HUES48 (cell line): ENCODE measurements around the gene SOX1.
A peak's percentile ranks its signal among the peaks of the same experiment; 100 is the strongest.

ENCODE experiments used
- H3K27ac ChIP-seq: one replicate; pipeline ENCODE4 v1.7.0; 2013; ENCODE audit warnings: low read depth, low read length, inconsistent platforms
- H3K27me3 ChIP-seq: 2 replicates; pipeline ENCODE4 v1.6.1; 2013; ENCODE audit warnings: mild to moderate bottlenecking, low read length; ENCODE audit not compliant: control insufficient read depth, insufficient read depth
- H3K36me3 ChIP-seq: 2 replicates; pipeline ENCODE4 v1.6.1; 2013; ENCODE audit warnings: low read length; ENCODE audit not compliant: control insufficient read depth, insufficient read depth
- H3K4me1 ChIP-seq: 2 replicates; pipeline ENCODE4 v1.6.1; 2013; ENCODE audit warnings: mild to moderate bottlenecking, low read length; ENCODE audit not compliant: control insufficient read depth, insufficient read depth
- H3K4me3 ChIP-seq: 2 replicates; pipeline ENCODE4 v1.5.1; 2013; ENCODE audit warnings: mild to moderate bottlenecking, low read depth, low read length
- H3K9ac ChIP-seq: 2 replicates; pipeline ENCODE4 v1.6.1; 2013; ENCODE audit warnings: mild to moderate bottlenecking, low read depth, low read length, moderate library complexity
- H3K9me3 ChIP-seq: 2 replicates; pipeline ENCODE4 v1.6.1; 2013; ENCODE audit warnings: low read length; ENCODE audit not compliant: control insufficient read depth, insufficient read depth

Gene SOX1

DNA sequence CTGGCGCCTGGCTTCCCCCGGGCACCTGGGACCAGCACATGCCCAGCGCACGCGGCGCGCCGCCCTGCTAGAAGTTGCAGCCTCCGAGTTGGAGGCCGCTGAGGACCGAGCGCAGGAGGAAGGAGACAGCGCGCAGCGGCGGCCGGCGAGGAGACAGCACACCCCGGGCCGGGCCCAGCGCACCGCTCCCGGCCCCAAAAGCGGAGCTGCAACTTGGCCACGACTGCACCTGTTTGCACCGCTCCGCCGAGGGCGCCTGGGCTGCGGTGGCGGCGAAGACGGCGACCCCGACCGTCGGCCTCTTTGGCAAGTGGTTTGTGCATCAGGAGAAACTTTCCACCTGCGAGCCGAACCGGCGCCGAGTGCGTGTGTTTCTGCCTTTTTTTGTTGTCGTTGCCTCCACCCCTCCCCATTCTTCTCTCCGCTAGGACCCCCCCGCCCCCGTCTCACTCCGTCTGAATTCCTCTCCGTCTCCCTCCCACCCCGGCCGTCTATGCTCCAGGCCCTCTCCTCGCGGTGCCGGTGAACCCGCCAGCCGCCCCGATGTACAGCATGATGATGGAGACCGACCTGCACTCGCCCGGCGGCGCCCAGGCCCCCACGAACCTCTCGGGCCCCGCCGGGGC lies at the start of gene SOX1:
SOX1 (plus strand) TSS at position 34 of the 626 bp plus-strand sequence; CDS start at position 544, 510 bp downstream.
- Histone ChIP-seq H3K27me3 (peaks cover 96% of the 10 kb centered on the region), H3K36me3 (no peaks in the 10 kb centered on the region), H3K4me3 (peak within 1 kb of the TSS; percentile 59), H3K4me1 (peaks cover 20% of the 10 kb centered on the region), H3K9ac (no peak within 1 kb of the TSS), H3K27ac (no peak within 1 kb of the TSS), H3K9me3 (no peaks in the 10 kb centered on the region)

DNA sequence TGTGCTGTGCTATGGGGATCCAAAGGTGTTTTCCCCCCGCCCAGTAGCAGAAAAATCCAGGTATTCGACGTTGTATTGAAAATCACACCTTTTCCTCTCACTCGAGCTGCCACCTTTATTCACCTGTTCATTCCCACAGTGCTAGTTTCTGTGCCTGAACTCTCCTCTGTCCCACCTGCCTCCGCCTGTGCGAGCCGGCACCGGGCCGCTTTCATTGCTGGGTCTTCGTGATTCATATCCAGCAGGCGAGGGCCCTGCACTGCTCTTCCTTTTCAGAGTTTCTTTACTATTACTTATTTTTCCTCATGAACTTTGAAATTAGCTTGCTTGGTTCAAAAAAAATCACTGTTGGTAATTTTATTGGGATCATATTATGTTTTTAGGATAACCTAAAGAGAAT lies 42.4 kb upstream of the SOX1 start:
- Histone ChIP-seq H3K36me3 (no peaks in the 10 kb centered on the region), H3K4me3 (no peak overlapping the region), H3K4me1 (no peaks in the 10 kb centered on the region), H3K27ac (no peak overlapping the region), H3K27me3 (no peaks in the 10 kb centered on the region), H3K9me3 (peaks cover 10% of the 10 kb centered on the region), H3K9ac (no peak overlapping the region)

DNA sequence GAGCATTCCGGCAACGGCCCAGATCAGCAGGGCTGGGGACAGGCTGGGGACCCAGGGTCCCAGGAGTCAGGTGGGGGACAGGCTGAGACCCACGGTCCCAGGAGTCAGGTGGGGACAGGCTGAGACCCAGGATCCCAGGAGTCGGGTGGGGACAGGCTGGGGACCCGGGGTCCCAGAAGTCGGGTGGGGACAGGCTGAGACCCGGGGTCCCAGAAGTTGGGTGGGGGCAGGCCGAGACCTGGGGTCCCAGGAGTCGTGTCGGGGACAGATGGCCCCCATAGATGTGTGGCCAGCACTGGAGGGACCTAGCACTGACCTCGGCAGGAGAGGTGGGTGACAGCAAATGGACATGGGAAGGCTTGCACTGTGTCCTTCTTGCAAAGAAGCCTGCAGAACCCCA lies 39.7 kb upstream of the SOX1 start:
- Histone ChIP-seq H3K27ac (no peak overlapping the region), H3K9ac (no peak overlapping the region), H3K27me3 (no peaks in the 10 kb centered on the region), H3K36me3 (no peaks in the 10 kb centered on the region), H3K4me3 (no peak overlapping the region), H3K4me1 (no peaks in the 10 kb centered on the region), H3K9me3 (peaks cover 10% of the 10 kb centered on the region)

DNA sequence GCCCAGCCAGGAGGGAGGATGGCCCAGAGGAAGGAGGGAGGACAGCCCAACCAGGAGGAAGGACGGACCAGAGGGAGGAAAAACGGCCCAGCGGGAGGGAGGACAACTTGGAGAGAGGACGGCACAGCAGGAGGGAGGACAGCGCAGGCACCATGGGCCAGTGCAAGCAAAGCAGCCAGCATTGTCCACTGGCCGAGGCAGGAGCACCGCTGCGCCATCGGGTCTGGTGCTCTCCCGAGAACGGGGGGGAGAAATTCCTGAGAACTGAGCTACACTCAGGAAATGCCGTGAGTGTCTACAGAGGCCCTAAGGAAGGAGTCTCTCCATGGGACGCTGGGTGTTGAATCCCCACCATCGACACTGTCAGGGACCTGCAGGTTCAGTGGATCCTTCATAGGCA lies 38.5 kb upstream of the SOX1 start:
- Histone ChIP-seq H3K4me3 (no peak overlapping the region), H3K4me1 (no peaks in the 10 kb centered on the region), H3K9me3 (peaks cover 10% of the 10 kb centered on the region), H3K27me3 (no peaks in the 10 kb centered on the region), H3K36me3 (no peaks in the 10 kb centered on the region), H3K9ac (no peak overlapping the region), H3K27ac (no peak overlapping the region)

DNA sequence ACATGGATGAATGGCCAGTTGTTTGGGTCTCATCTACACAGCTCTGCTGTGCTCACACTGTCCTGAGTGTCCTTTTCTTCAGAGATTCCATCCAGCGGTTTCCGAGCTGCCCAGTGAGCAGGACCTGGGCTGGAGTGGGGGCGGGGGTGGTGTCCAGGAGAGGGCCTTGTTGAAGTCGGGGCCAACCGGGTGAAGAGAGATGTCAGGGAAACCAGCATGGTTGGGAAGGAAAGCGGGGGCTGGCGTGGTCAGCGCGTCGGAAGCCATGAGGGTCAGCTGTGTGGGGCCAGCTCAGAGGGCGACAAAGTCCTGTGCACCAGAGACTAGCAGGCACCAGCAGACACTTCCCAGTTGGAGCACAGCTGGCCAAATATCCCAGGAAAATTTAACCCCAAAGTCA lies 37.8 kb upstream of the SOX1 start:
- Histone ChIP-seq H3K4me1 (no peaks in the 10 kb centered on the region), H3K36me3 (no peaks in the 10 kb centered on the region), H3K9me3 (peaks cover 10% of the 10 kb centered on the region), H3K27ac (no peak overlapping the region), H3K9ac (no peak overlapping the region), H3K27me3 (no peaks in the 10 kb centered on the region), H3K4me3 (no peak overlapping the region)

DNA sequence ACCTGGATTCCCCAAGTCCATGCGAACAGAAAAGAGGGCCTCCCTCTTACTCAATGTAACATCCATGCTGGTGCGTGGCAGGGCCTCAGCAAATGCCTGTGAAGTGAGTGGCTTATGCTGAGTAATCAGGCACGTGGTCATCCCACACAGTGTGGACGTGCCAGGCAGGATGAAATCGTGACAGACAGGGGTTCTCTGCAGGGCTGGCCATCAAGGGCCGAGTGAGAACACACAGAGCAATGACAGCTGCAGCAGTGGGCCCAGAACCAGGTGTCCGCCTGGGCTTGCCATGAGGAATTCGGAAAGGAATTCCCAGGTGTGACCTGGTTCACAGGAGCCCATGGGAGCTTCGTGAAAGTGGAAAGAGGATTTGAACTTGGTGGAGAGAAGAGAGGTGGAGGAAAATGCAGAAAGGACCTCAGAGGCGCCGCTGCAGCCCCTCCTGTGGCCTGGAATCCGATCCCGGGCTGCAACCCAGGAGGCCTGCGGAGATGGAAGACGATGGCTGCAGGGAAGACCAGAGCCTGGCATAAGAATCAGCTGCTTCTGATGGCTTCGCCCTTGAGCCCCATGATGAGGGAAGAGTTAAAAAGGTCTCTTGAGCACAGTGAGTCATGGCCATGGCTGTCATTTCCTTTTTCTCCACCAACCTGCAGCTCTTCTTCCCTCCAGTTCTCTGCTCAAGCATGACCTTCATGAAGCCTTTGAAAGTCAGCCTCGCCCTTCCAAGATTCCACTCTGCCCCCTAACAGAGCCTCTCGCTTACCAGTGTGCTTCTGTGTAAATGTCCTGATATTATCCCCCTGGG lies 34.6 kb upstream of the SOX1 start:
- Histone ChIP-seq H3K9ac (no peak overlapping the region), H3K9me3 (peaks cover 10% of the 10 kb centered on the region), H3K27me3 (no peaks in the 10 kb centered on the region), H3K27ac (no peak overlapping the region), H3K4me3 (no peak overlapping the region), H3K4me1 (no peaks in the 10 kb centered on the region), H3K36me3 (no peaks in the 10 kb centered on the region)

DNA sequence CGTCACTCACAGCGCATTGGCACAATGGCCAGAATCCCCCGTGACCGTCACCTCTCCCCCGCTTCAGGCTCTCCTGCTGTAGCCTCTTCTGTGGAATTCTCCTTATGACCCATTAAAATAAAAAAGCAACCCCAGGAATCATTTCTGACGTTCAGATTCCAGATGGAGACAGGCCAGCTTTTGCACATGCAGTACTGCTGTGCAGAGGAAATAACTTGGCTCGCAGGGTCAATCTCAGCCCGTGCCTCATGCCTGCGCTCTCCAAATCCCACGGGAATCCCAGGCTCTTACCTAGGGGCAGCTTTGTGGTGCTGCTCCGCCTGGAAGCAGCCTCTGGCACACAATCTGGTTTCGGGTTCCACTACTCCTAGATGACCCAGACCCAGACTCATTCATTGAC lies 32.7 kb upstream of the SOX1 start:
- H3K9me3 ChIP-seq: no peaks in the 10 kb centered on the region
- H3K27me3 ChIP-seq: no peaks in the 10 kb centered on the region
- no peak overlapping the region for H3K27ac ChIP-seq
- H3K36me3 ChIP-seq: no peaks in the 10 kb centered on the region
- no peaks in the 10 kb centered on the region for H3K4me1 ChIP-seq
- no peak overlapping the region for H3K4me3 ChIP-seq
- no peak overlapping the region for H3K9ac ChIP-seq

DNA sequence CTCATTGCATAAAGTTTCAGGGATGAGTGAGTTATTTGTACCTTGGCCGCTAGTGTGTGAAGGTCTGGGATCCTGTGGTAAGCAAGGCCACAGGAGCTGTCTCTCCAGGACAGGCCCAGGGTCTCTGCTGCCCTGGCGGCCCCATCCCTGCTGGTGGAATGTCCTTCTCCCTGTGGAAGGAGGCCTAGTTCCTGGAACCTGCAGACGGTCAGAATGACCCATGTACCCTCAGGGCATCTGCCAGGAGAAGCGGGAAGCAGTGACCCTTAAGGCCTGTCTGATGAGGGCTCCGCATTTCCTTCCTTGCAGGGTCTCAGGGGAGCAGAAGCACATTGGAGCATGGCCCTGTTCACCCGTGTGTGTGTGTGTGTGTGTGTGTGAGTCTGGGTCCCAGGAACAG lies 32.1 kb upstream of the SOX1 start:
- Histone ChIP-seq H3K36me3 (no peaks in the 10 kb centered on the region), H3K4me3 (no peak overlapping the region), H3K9ac (no peak overlapping the region), H3K27me3 (no peaks in the 10 kb centered on the region), H3K9me3 (no peaks in the 10 kb centered on the region), H3K27ac (no peak overlapping the region), H3K4me1 (no peaks in the 10 kb centered on the region)

DNA sequence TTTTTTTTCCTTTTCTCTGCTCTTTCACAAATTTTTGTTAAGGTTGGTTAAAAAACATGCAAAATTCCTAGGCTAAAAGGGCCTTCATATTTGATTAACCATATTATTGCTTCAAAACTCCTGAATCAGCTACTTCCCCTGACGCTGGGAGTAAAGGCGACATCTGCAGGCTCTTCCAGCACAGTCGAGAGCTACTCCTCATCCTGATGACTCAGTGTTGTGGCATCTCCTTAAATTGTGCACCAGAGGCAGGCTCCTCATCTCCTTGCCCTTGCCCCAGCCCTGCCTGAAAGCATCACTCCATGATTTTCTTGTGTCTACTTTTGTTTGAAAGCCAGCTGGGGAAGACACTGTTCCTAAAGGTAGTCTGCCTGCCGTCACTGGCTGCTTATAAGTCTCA lies 24.5 kb upstream of the SOX1 start:
- H3K27me3 ChIP-seq: 0 out of 2 replicates have a peak, but pooled peaks cover 3% of the 10 kb centered on the region
- no peak overlapping the region for H3K27ac ChIP-seq
- H3K9me3 ChIP-seq: peaks cover 10% of the 10 kb centered on the region; the same call in 1 of the 2 replicates
- H3K4me1 ChIP-seq: peaks cover 6% of the 10 kb centered on the region; the same call in 1 of the 2 replicates
- H3K9ac ChIP-seq: no peak overlapping the region
- H3K36me3 ChIP-seq: no peaks in the 10 kb centered on the region
- no peak overlapping the region for H3K4me3 ChIP-seq

DNA sequence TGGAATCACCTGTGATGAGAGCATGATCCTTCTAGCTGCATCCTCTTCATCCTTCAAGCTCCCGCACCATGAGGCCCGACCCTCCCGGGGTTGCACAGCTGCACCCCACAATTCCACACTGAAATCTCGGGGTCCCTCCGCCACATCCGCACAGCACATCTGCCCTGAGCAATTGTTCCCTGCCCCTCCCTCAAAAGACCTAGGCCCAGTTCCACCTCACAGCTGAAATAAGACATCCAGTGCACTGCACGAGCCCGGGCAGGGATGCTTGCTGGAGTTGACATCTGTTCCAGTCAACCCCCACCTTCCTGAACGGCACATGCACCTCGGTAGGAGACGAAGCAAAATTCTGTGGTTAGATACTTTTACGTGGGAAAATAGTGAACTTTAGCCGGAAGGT lies 14.7 kb upstream of the SOX1 start:
- Histone ChIP-seq H3K9ac (no peak overlapping the region), H3K27ac (no peak overlapping the region), H3K9me3 (no peaks in the 10 kb centered on the region), H3K36me3 (no peaks in the 10 kb centered on the region), H3K27me3 (peaks cover 85% of the 10 kb centered on the region), H3K4me1 (peaks cover 13% of the 10 kb centered on the region), H3K4me3 (no peak overlapping the region)

DNA sequence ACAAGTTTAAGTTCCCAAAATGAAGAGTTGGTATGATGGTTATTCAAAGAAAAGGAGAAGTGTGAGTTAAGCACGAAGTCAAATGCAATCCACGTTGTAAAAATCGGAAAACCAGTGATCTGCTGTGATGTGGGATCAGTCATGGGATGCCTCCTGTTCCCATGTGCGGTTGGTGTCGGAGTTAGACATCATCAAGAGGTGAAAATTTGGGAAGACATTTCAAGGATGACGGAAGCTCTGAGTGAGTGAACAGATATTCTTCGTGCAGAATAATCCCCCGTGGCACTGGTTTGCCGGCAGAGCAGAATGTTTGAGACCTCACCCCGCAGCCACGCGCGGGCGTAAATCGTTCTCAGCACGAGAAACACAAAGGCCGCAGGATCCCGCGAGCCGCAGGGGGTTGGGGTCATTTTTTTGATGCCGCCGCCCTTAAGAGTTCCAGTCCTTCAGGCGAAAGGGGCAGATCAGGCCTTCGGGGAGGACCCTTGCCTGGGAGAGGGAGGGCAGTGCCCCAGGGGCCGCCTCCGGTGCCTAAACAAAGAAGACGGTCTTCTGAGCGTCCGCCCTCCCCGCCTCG lies 13.7 kb upstream of the SOX1 start:
- H3K4me1 ChIP-seq: peaks cover 20% of the 10 kb centered on the region
- H3K4me3 ChIP-seq: peak overlapping the region; percentile 50; the same call in 1 of the 2 replicates
- peaks cover 96% of the 10 kb centered on the region for H3K27me3 ChIP-seq
- H3K27ac ChIP-seq: no peak overlapping the region
- no peaks in the 10 kb centered on the region for H3K9me3 ChIP-seq
- no peaks in the 10 kb centered on the region for H3K36me3 ChIP-seq
- no peak overlapping the region for H3K9ac ChIP-seq
